Heart left ventricle (tissue), 16 donors: ENCODE results near the gene REEP1. TPM values are rescaled to one million over a fixed set of nuclear protein-coding genes. Genes with fewer than 3 reads are reported as not detected.

Experiments used
- ATAC-seq, 4 donors: fragments of 200-7000 bp; cut with Tn5 transposase; one replicate each; pipeline ENCODE4 v1.9.1; 2020 to 2022; ENCODE audit warnings: moderate library complexity in 4 of 4, mild to moderate bottlenecking in 3 of 4, moderate number of reproducible peaks in 1 of 4
- DNase-seq, 5 donors: peaks; one replicate each; pipeline ENCODE4 v3.0.0-alpha.2; 2020
- H3K27ac ChIP-seq, 12 donors: fragments of 200-600 bp; sonication (generic) in 4 of 12; one replicate each; pipeline versions ENCODE4 v1.5.0 to v1.8.0; 2016 to 2022; ENCODE audit warnings: mild to moderate bottlenecking in 2 of 12
- H3K27me3 ChIP-seq, 9 donors: fragments of 200-600 bp; sonication (generic) in 2 of 9; one replicate each; pipeline versions ENCODE4 v1.5.1 to v1.8.0; 2016 to 2022; ENCODE audit warnings: mild to moderate bottlenecking in 3 of 9
- H3K36me3 ChIP-seq, 9 donors: fragments of 200-600 bp; sonication (generic) in 2 of 9; one replicate each; pipeline versions ENCODE4 v1.5.0 to v1.8.0; 2018 to 2022; ENCODE audit warnings: mild to moderate bottlenecking in 2 of 9
- H3K4me1 ChIP-seq, 12 donors: fragments of 200-600 bp; sonication (generic) in 4 of 12; one replicate each; pipeline versions ENCODE4 v1.5.0 to v1.8.0; 2016 to 2022; ENCODE audit warnings: mild to moderate bottlenecking in 3 of 12
- H3K4me3 ChIP-seq, 12 donors: fragments of 200-600 bp; sonication (generic) in 4 of 12; one replicate each; pipeline versions ENCODE4 v1.5.0 to v1.8.0; 2017 to 2022; ENCODE audit warnings: mild to moderate bottlenecking in 9 of 12, moderate library complexity in 4 of 12
- H3K9me3 ChIP-seq, 12 donors: fragments of 200-600 bp; sonication (generic) in 4 of 12; one replicate each; pipeline versions ENCODE4 v1.5.0 to v1.8.0; 2016 to 2022; ENCODE audit warnings: mild to moderate bottlenecking in 1 of 12
- POLR2A ChIP-seq, 2 donors: fragments of 450-650 bp; IDR thresholded peaks; one replicate each; pipeline ENCODE4 v1.6.1; 2017; ENCODE audit warnings: antibody characterized with exemption in 2 of 2, mild to moderate bottlenecking in 2 of 2, moderate library complexity in 2 of 2
- WGBS, 4 donors: extraction: QIAGEN DNeasy Blood & Tissue Kit in 2 of 4; methylation state at CpG; one replicate each; pipeline versions ENCODE4 v1.1.5 to v1.1.7; 2013 to 2018; 5-methylcytosine and 5-hydroxymethylcytosine counted together
- intact Hi-C, 10 donors: fragments of 100-400 bp; cut with DNase I; formaldehyde crosslinking; loops; one replicate each; pipeline versions ENCODE4 v1.11.1 to v1.14.2; 2022
- polyA plus RNA-seq, 2 donors: library from polyadenylated mRNA; stranded (reverse); fragments of 200-250 nt; gene quantifications; one replicate each; pipeline ENCODE4 v1.2.3, GENCODE V29; 2013
- total RNA-seq, 9 donors: library from RNA; depleted of rRNA in 2 of 9; stranded (reverse); fragments of >200 nt in 2 of 9; fragmentation: NEBNext Ultra II Directional in 3 of 9; extraction: Animal tissue kit (Norgen Biotek cat#: 25700) in 3 of 9; gene quantifications; one replicate each; pipeline versions ENCODE4 v1.1.0 to v1.2.4, GENCODE V29; 2016 to 2023
- TF ChIP-seq, protein P1 (sequence below), 12 donors: fragments of 200-600 bp; sonication (generic) in 4 of 12; IDR thresholded peaks; one replicate each; pipeline versions ENCODE4 v1.5.0 to v1.8.0; 2018 to 2022; ENCODE audit warnings: antibody characterized with exemption in 12 of 12, mild to moderate bottlenecking in 5 of 12
- donor health status: ischemic (EF 13 %, LVEDD 7.1; RV severe dilation, severe dysfunction).
- donor health status: healthy with polysubstance abuse.
- donor health status: DM: no; HTN: yes; CAD: no.
- donor health status: DM: no; HTN: no; CAD: no.
- donor health status: ischemic (EF 25% LVEDD 6.9; RV normal size, moderate dysfunction).
- donor health status: ischemic (EF 25% LVEDD 5.7; RV mildly dilated, moderate dysfunction).
- donor health status: healthy.
- donor health status: DM: yes; HTN: yes; CAD: no.
- donor health status: ischemic (EF 35%, LVEDD 5.7; RV mildly dilated, moderate dysfunction).
- donor health status: nonischemic (EF 11% LVEDD 7.7; RV severe dilation, severe dysfunction).
- donor health status: DM: yes; HTN: yes; CAD: no.
- donor health status: PGD.
- donor health status: ischemic (EF 29% LVEDD 5.4; RV normal size, mild dysfunction).
- donor health status: nonischemic (EF 23%, LVEDD 6.1; RV moderate dilation, normal function).

REEP1 gene
- total and polyA plus RNA-seq, 11 donors: 13.6 to 43.4 (median 27.6) TPM

DNA sequence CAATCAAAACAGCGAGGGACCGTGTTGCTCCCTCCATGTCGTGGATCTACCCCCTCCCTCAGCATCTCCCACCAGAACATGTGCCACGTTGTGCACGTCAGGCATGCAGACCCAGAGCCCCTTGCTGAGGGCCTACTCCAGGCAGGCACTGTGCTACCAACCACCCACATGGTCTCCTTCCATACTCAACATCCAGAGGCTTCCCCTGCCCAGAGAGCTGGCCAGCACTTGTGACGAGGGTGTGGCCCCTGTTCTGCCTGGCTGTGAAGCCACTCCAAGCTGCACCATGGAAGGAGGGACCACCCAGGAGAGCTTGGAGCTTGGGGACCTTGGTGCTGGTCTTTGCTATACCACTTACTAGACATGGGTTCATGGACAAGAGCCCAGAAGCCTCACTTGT lies 40.5 kb downstream of the REEP1 start:
- intact Hi-C loops: loop anchor here in 7 of 10 donors (2.0 to 5.0 kb wide), 4 partner anchors 70 to 76 kb away; no protein-coding TSS in a partner anchor
- no peaks in the 10 kb centered on the region for H3K36me3 ChIP-seq
- no peaks in the 10 kb centered on the region for H3K27me3 ChIP-seq
- peak overlapping the region in 4 of 12 donors; percentile 40 to 76 (median 50) for H3K27ac ChIP-seq
- peaks cover 0 to 66% (median 33%) of the 10 kb centered on the region in 12 donors for H3K4me1 ChIP-seq
- ATAC-seq (no peak), DNase-seq (no peak)
- no peaks in the 10 kb centered on the region for H3K9me3 ChIP-seq
- no peak overlapping the region for H3K4me3 ChIP-seq
- 78 to 95% (median 87%) methylated on average over 5 to 6 of the region's 6 CpGs for WGBS, 4 donors
- TF ChIP-seq, protein P1, sequence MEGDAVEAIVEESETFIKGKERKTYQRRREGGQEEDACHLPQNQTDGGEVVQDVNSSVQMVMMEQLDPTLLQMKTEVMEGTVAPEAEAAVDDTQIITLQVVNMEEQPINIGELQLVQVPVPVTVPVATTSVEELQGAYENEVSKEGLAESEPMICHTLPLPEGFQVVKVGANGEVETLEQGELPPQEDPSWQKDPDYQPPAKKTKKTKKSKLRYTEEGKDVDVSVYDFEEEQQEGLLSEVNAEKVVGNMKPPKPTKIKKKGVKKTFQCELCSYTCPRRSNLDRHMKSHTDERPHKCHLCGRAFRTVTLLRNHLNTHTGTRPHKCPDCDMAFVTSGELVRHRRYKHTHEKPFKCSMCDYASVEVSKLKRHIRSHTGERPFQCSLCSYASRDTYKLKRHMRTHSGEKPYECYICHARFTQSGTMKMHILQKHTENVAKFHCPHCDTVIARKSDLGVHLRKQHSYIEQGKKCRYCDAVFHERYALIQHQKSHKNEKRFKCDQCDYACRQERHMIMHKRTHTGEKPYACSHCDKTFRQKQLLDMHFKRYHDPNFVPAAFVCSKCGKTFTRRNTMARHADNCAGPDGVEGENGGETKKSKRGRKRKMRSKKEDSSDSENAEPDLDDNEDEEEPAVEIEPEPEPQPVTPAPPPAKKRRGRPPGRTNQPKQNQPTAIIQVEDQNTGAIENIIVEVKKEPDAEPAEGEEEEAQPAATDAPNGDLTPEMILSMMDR (IDR thresholded peaks at IDR 0.05): no peak
- no peak for TF ChIP-seq POLR2A (IDR thresholded peaks at IDR 0.05)

GRCh38 chr2:86295066-86295465 lies 42.4 kb downstream of the REEP1 start:
- Histone ChIP-seq H3K27ac (no peak overlapping the region), H3K4me1 (peaks cover 0 to 70% (median 25%) of the 10 kb centered on the region in 12 donors), H3K4me3 (no peak overlapping the region), H3K27me3 (no peaks in the 10 kb centered on the region), H3K36me3 (no peaks in the 10 kb centered on the region), H3K9me3 (no peaks in the 10 kb centered on the region)
- DNase-seq (no peak), ATAC-seq (no peak)
- TF ChIP-seq, protein P1 (IDR thresholded peaks at IDR 0.05): no peak
- TF ChIP-seq POLR2A (IDR thresholded peaks at IDR 0.05): no peak
- intact Hi-C loops: loop anchor here in 6 of 10 donors (5.0 kb wide), 2 partner anchors 72 to 73 kb away; no protein-coding TSS in a partner anchor
- 87 to 95% (median 92%) methylated on average over 8 of the region's 8 CpGs for WGBS, 4 donors

DNA sequence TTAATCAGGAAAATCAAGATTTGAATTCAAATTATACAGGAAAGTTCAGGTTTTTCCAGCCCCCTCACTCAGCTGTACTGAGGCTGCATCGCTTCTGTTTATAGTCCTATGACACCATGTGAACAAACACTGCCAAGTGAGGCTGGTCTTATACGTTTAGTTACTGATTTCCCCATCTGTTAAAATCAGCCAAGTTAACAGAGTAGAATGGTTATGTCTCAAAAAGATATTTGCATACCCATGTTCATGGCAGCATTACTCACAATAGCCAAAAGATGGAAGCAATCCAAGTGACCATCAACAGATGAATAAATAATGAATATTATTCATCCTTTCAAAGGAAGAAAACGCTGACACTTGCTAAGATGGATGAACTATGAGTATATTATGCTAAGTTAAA lies 43.8 kb downstream of the REEP1 start:
- WGBS, 4 donors: 48 to 56% (median 53%) methylated on average over 3 of the region's 3 CpGs
- intact Hi-C loops: no loop called here
- TF ChIP-seq POLR2A (IDR thresholded peaks at IDR 0.05): no peak
- no peaks in the 10 kb centered on the region for H3K36me3 ChIP-seq
- no peaks in the 10 kb centered on the region for H3K9me3 ChIP-seq
- DNase-seq (no peak), ATAC-seq (no peak)
- H3K27me3 ChIP-seq: no peaks in the 10 kb centered on the region
- H3K4me1 ChIP-seq: peaks cover 0 to 61% (median 19%) of the 10 kb centered on the region in 12 donors
- peak overlapping the region in 2 of 12 donors; percentile 12 to 45 for H3K27ac ChIP-seq
- H3K4me3 ChIP-seq: no peak overlapping the region

DNA sequence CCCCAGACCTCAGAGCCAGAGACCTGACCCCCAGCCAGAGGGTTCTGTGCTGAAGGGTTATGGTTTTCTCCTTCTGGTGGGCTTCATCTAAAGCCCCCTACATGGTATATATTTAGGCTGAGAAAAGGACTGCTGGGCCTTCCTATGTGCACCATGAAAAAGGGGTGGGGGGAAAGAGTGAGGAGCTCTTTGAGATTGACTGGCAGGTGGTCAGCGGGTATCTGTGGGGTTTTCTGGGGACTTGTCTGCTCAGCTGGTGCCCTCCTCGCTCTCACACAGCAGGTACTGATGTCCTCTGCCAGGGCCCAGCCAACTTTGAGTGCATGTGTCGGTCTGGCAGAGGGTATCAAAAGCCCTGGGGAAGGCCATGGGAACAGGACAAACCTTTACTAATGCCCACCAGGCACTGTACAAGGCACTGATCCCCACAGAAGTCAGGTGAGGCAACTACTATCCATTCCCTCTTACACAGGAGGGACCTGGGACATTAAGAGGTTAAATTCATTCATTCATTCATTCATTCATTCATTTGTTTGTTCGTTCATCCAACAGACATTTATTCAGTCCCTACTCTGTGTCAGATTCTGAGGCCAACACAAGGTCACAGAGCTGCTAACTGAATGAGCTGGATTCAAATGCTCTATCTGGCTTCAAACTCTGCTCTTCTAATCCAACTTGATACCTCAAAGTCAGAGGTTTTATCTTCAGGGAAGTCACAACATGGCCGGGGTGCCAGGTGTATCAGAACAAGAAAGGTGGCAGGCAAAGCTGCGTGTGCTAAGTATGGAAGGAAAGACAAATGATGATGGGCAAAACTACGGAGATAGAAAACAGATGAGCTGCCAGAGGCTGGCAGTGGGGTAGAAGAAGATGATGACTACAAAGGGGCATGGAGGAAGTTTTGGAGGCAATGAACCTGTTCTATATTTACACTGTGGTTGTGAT lies 44.6 kb downstream of the REEP1 start:
- Histone ChIP-seq H3K4me1 (peaks cover 0 to 53% (median 12%) of the 10 kb centered on the region in 12 donors), H3K27ac (peak overlapping the region in 5 of 12 donors; percentile 19 to 57 (median 22)), H3K36me3 (no peaks in the 10 kb centered on the region), H3K27me3 (no peaks in the 10 kb centered on the region), H3K4me3 (no peak overlapping the region), H3K9me3 (no peaks in the 10 kb centered on the region)
- DNase-seq (no peak), ATAC-seq (no peak)
- no peak for TF ChIP-seq POLR2A (IDR thresholded peaks at IDR 0.05)
- TF ChIP-seq, protein P1 (IDR thresholded peaks at IDR 0.05): no peak
- WGBS, 4 donors: 68 to 82% (median 75%) methylated on average over 6 to 7 of the region's 7 CpGs
- intact Hi-C loops: no loop called here
